DOHH2 (cell line): ENCODE results near the gene SLCO2A1.

Experiments used
- H3F3A ChIP-seq: fragments of 200-600 bp; sonication (generic), shearing (Covaris generic); 2 replicates; pipeline ENCODE4 v1.6.0; 2016; ENCODE audit warnings: antibody characterized with exemption, mild to moderate bottlenecking; ENCODE audit not compliant: control insufficient read depth, insufficient read depth
- H3K27ac ChIP-seq: fragments of 200-600 bp; sonication (generic); 2 replicates; pipeline ENCODE4 v1.5.1; 2014; ENCODE audit warnings: low read depth, mild to moderate bottlenecking, low read length, moderate library complexity
- H3K27me3 ChIP-seq: fragments of 200-600 bp; sonication (generic); 2 replicates; pipeline ENCODE4 v1.6.1; 2014; ENCODE audit warnings: mild to moderate bottlenecking, low read length, mixed read lengths; ENCODE audit not compliant: control insufficient read depth
- H3K36me3 ChIP-seq: fragments of 200-600 bp; sonication (generic); 2 replicates; pipeline ENCODE4 v1.6.1; 2014; ENCODE audit warnings: mild to moderate bottlenecking, low read length, moderate library complexity, mixed read lengths; ENCODE audit not compliant: control insufficient read depth
- H3K4me1 ChIP-seq: fragments of 200-600 bp; sonication (generic); 2 replicates; pipeline ENCODE4 v1.6.1; 2014; ENCODE audit warnings: mild to moderate bottlenecking, low read length, mixed read lengths; ENCODE audit not compliant: control insufficient read depth
- H3K4me2 ChIP-seq: fragments of 200-600 bp; sonication (generic); 2 replicates; pipeline ENCODE4 v1.6.0; 2014; ENCODE audit warnings: mild to moderate bottlenecking, low read length, moderate library complexity
- H3K4me3 ChIP-seq: fragments of 200-600 bp; sonication (generic); 2 replicates; pipeline ENCODE4 v1.5.1; 2014; ENCODE audit warnings: mild to moderate bottlenecking, low read length, mixed read lengths
- H3K79me2 ChIP-seq: fragments of 200-600 bp; sonication (generic); 2 replicates; pipeline ENCODE4 v1.6.1; 2014; ENCODE audit warnings: mild to moderate bottlenecking, low read length, mixed read lengths; ENCODE audit not compliant: control insufficient read depth
- H3K9me2 ChIP-seq: fragments of 200-600 bp; sonication (generic); replicated peaks from 2 replicates; pipeline ENCODE4 v1.6.1; 2014; ENCODE audit warnings: mild to moderate bottlenecking, low read length, mixed read lengths; ENCODE audit not compliant: control insufficient read depth
- H3K9me3 ChIP-seq: fragments of 200-600 bp; sonication (generic); 2 replicates; pipeline ENCODE4 v1.6.1; 2014; ENCODE audit warnings: antibody characterized with exemption, low read length, mixed read lengths; ENCODE audit not compliant: control insufficient read depth, insufficient read depth
- H4K20me1 ChIP-seq: fragments of 200-600 bp; sonication (generic); 2 replicates; pipeline ENCODE4 v1.6.0; 2014; ENCODE audit warnings: low read depth, mild to moderate bottlenecking, antibody characterized with exemption, low read length, moderate library complexity; ENCODE audit not compliant: control insufficient read depth, insufficient read depth
- CTCF ChIP-seq: fragments of 200-600 bp; sonication (generic); IDR thresholded peaks from one replicate; pipeline ENCODE4 v1.5.1; 2014; ENCODE audit warnings: antibody characterized with exemption, mild to moderate bottlenecking, low read depth, low read length; ENCODE audit not compliant: poor library complexity, severe bottlenecking
- EZH2phosphoT487 ChIP-seq: fragments of 200-600 bp; sonication (generic); IDR thresholded peaks from 2 replicates; pipeline ENCODE4 v1.6.1; 2017; ENCODE audit warnings: borderline replicate concordance, mild to moderate bottlenecking, antibody characterized with exemption, low read length, moderate library complexity, mixed read lengths

The SLCO2A1 gene

DNA sequence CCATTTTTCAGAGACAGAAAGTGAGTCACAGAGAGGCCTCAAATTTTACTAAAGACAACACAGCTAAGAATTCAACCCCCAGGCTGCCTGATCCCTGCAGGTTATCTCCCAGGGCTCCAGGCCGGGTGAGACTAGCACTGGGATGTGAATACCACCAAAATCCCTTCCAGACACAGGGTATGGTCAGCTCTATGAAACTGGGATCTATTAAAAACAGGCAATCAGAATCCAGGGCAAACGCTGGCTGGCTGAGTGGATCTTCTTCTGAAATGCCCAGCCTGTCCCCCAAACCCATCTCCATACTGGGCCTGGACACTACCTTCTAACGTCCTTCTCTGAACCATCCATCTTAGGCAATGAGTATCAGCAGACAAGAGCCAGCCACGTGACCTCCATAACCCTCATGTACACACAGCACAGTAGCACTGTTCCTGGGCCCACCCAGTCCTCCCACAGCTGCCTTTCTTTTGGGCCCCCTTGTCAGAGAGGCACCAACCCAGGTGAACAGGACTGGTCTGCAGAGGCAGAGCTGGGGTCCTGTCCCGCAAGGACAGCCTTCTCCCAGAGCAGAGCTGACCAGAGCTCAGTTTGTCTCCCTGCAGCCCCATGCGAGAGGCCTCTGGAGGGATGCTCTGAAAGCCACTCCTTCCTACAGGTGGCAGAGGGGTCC is 135.9 kb downstream of the SLCO2A1 start:
- no peak for TF ChIP-seq CTCF
- no peak for TF ChIP-seq EZH2phosphoT487
- Histone ChIP-seq H3K4me3 (no peak overlapping the region), H3K79me2 (no peaks in the 10 kb centered on the region), H3K4me2 (no peak overlapping the region), H3K27ac (no peak overlapping the region), H3K27me3 (peaks cover 10% of the 10 kb centered on the region), H3K36me3 (no peaks in the 10 kb centered on the region), H3K4me1 (no peaks in the 10 kb centered on the region), H3K9me2 (no peaks in the 10 kb centered on the region), H4K20me1 (no peaks in the 10 kb centered on the region), H3F3A (no peaks in the 10 kb centered on the region), H3K9me3 (no peaks in the 10 kb centered on the region)

- Histone ChIP-seq H3K4me3 (no peak overlapping the region), H3K79me2 (no peaks in the 10 kb centered on the region), H3K4me2 (no peak overlapping the region), H3K9me3 (no peaks in the 10 kb centered on the region), H3K4me1 (no peaks in the 10 kb centered on the region), H3F3A (no peaks in the 10 kb centered on the region), H3K36me3 (no peaks in the 10 kb centered on the region), H4K20me1 (no peaks in the 10 kb centered on the region), H3K9me2 (no peaks in the 10 kb centered on the region), H3K27ac (no peak overlapping the region), H3K27me3 (peaks cover 10% of the 10 kb centered on the region)
- no peak for TF ChIP-seq EZH2phosphoT487
- no peak for TF ChIP-seq CTCF
Observed at GRCh38 chr3:133892541-133893231, 137.0 kb downstream of the SLCO2A1 start.

DNA sequence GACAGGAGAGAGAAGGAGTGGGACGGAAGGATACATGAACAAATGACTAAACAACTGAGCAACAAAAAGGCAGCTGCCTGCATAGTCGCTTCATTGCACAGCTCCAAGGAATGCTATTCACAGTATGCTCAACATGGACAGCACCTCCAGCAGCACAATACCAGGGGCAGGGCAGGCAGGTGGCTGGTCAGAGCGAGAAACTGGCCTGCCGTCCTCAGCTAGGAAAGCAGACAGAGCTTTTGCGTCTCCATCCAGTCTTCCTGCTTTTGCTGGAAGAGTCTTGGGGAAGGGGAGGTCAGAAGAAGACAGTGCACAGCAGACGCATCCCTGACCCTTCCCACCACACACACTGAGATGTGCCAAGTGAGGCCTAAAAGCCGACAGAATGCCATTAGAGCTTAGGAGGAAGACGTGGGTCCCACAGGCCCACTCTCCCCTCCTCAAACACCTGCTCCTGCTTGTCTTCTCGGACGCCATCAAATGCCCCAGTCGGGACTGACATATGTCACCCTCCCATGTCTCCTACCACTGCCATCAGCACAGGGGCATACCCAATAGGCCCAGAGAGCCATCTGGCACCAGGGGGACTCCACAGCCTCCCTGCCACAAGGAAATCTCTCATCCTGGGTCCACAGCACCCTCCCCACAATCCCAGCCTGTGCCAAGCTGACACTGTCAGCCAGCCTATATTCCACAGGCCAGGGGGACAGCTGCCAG is 137.9 kb downstream of the SLCO2A1 start:
- Histone ChIP-seq H4K20me1 (no peaks in the 10 kb centered on the region), H3K4me1 (no peaks in the 10 kb centered on the region), H3K4me3 (no peak overlapping the region), H3K36me3 (no peaks in the 10 kb centered on the region), H3F3A (no peaks in the 10 kb centered on the region), H3K27ac (no peak overlapping the region), H3K4me2 (no peak overlapping the region), H3K27me3 (peaks cover 6% of the 10 kb centered on the region), H3K9me2 (no peaks in the 10 kb centered on the region), H3K79me2 (no peaks in the 10 kb centered on the region), H3K9me3 (no peaks in the 10 kb centered on the region)
- no peak for TF ChIP-seq EZH2phosphoT487
- no peak for TF ChIP-seq CTCF
